MCF 10A (cell line): Measurements from ENCODE around the gene SURF4. TPM values are rescaled to one million over a fixed set of nuclear protein-coding genes. Genes with fewer than 3 reads are reported as not detected.

ENCODE experiments used
- BruUV-seq: library from RNA; stranded (reverse); fragments of 400-500 nt; replicated peaks from 2 replicates; lab custom pipeline; 2021; lab: Mats Ljungman, UMichigan
- CTCF ChIA-PET: fragments of 300-600 bp; sonication (Branson Sonifier 250); formaldehyde crosslinking; extraction: SDS; loops from one replicate; lab custom pipeline; 2021; ENCODE audit warnings: antibody characterized with exemption, inconsistent platforms; lab: Yijun Ruan, JAX
- POLR2A ChIA-PET: fragments of 300-600, 350-650 bp; sonication (Branson Sonifier 250); formaldehyde crosslinking; extraction: SDS; loops from one replicate; lab custom pipeline; 2020; ENCODE audit warnings: antibody characterized with exemption, inconsistent platforms; lab: Yijun Ruan, JAX
- DNase-seq: peaks from one replicate; pipeline ENCODE4 v3.0.0-alpha.2; 2018; ENCODE audit not compliant: unreplicated experiment
- H3K27ac Mint-ChIP-seq: one replicate; pipeline ENCODE4 v1.8.0; 2022; ENCODE audit warnings: mild to moderate bottlenecking, low read depth, mixed read lengths; ENCODE audit not compliant: unreplicated experiment
- H3K27me3 Mint-ChIP-seq: one replicate; pipeline ENCODE4 v1.8.0; 2022; ENCODE audit warnings: mixed read lengths; ENCODE audit not compliant: insufficient read depth, unreplicated experiment
- H3K36me3 Mint-ChIP-seq: one replicate; pipeline ENCODE4 v1.8.0; 2022; ENCODE audit warnings: mild to moderate bottlenecking, moderate library complexity, mixed read lengths; ENCODE audit not compliant: insufficient read depth, unreplicated experiment
- H3K4me1 Mint-ChIP-seq: one replicate; pipeline ENCODE4 v1.8.0; 2022; ENCODE audit warnings: mixed read lengths; ENCODE audit not compliant: insufficient read depth, unreplicated experiment
- H3K4me3 Mint-ChIP-seq: one replicate; pipeline ENCODE4 v1.8.0; 2022; ENCODE audit warnings: mild to moderate bottlenecking, moderate library complexity, mixed read lengths; ENCODE audit not compliant: unreplicated experiment
- H3K9me3 Mint-ChIP-seq: one replicate; pipeline ENCODE4 v1.8.0; 2022; ENCODE audit warnings: mixed read lengths; ENCODE audit not compliant: unreplicated experiment
- CTCF ChIP-seq: fragments of 200-600 bp; IDR thresholded peaks from one replicate; pipeline ENCODE4 v1.8.0; 2022; ENCODE audit warnings: antibody characterized with exemption, mild to moderate bottlenecking; ENCODE audit not compliant: unreplicated experiment
- intact Hi-C: fragments of 100-400 bp; cut with micrococcal nuclease; formaldehyde crosslinking; loops from 2 replicates; pipeline ENCODE4 v1.14.1; 2022
- total RNA-seq: library from RNA; stranded (reverse); gene quantifications from 2 replicates; pipeline ENCODE4 v1.2.3, GENCODE V29; 2022

The SURF4 gene
- total RNA-seq, 1 experiment from 2014 or later: 198 TPM

GRCh38 chr9:133375116-133375723, 640 bp downstream of the SURF4 start:
- Mint-ChIP-seq H3K36me3 (peaks cover 35% of the 10 kb centered on the region), H3K4me1 (peaks cover 36% of the 10 kb centered on the region), H3K27me3 (no peaks in the 10 kb centered on the region), H3K27ac (peak overlapping the region; percentile 95), H3K9me3 (no peaks in the 10 kb centered on the region), H3K4me3 (peak overlapping the region; percentile 92)
- ChIA-PET POLR2A (interaction anchor here (0.6 to 6.4 kb wide), 10 partner anchors 9 to 407 kb away, joined by 3 to 65 read pairs (median 7); partner anchors contain the start of genes MED22, REXO4, RPL7A and SURF1), CTCF (interaction anchor here (0.6 to 0.9 kb wide), 3 partner anchors 16 to 109 kb away, joined by 3 to 5 read pairs (median 3); no protein-coding TSS in a partner anchor)
- intact Hi-C loops: no loop called here
- DNase-seq: peak; percentile 54
- no TSS peak for BruUV-seq
- TF ChIP-seq CTCF: no peak

GRCh38 chr9:133374612-133375115, 1.2 kb downstream of the SURF4 start:
- intact Hi-C loops: no loop called here
- POLR2A ChIA-PET: interaction anchor here (0.7 to 6.4 kb wide), 9 partner anchors 8 to 408 kb away, joined by 3 to 65 read pairs (median 8); partner anchors contain the start of genes MED22, REXO4, RPL7A and SURF1
- no peak for DNase-seq
- CTCF ChIA-PET: interaction anchor here (0.6 to 1.3 kb wide), 5 partner anchors 15 to 113 kb away, joined by 3 to 5 read pairs (median 3); no protein-coding TSS in a partner anchor
- Mint-ChIP-seq H3K27ac (peak overlapping the region; percentile 95), H3K4me3 (peak overlapping the region; percentile 92), H3K36me3 (peaks cover 39% of the 10 kb centered on the region), H3K9me3 (no peaks in the 10 kb centered on the region), H3K4me1 (peaks cover 42% of the 10 kb centered on the region), H3K27me3 (no peaks in the 10 kb centered on the region)
- TF ChIP-seq CTCF: no peak
- BruUV-seq: TSS peak; percentile 55

- TF ChIP-seq CTCF: no peak
- H3K36me3 Mint-ChIP-seq: peaks cover 55% of the 10 kb centered on the region
- POLR2A ChIA-PET: interaction anchor here (0.8 to 6.4 kb wide), 4 partner anchors 10 to 24 kb away, joined by 3 to 65 read pairs (median 16); partner anchors contain the start of genes MED22, RPL7A, SURF1 and SURF2
- no peak overlapping the region for H3K4me3 Mint-ChIP-seq
- no peaks in the 10 kb centered on the region for H3K9me3 Mint-ChIP-seq
- intact Hi-C loops: no loop called here
- H3K4me1 Mint-ChIP-seq: peaks cover 40% of the 10 kb centered on the region
- no TSS peak for BruUV-seq
- H3K27ac Mint-ChIP-seq: no peak overlapping the region
- CTCF ChIA-PET: interaction anchor here (0.6 to 1.1 kb wide), 2 partner anchors 86 to 114 kb away, joined by 3 read pairs; no protein-coding TSS in a partner anchor
- no peaks in the 10 kb centered on the region for H3K27me3 Mint-ChIP-seq
- no peak for DNase-seq
Measured at GRCh38 chr9:133372144-133372543, 3.7 kb downstream of the SURF4 start.

GRCh38 chr9:133371261-133371711, 4.6 kb downstream of the SURF4 start:
- Mint-ChIP-seq H3K9me3 (no peaks in the 10 kb centered on the region), H3K27ac (peak overlapping the region; percentile 49), H3K4me1 (peaks cover 39% of the 10 kb centered on the region), H3K27me3 (no peaks in the 10 kb centered on the region), H3K4me3 (no peak overlapping the region), H3K36me3 (peaks cover 64% of the 10 kb centered on the region)
- no peak for TF ChIP-seq CTCF
- DNase-seq: no peak
- ChIA-PET CTCF (interaction anchor here (1.0 to 1.4 kb wide), 2 partner anchors 12 to 16 kb away, joined by 3 to 4 read pairs; partner anchors contain the start of genes SURF1 and SURF2), POLR2A (interaction anchor here (6.4 kb wide), 1 partner anchor 16 kb away, joined by 65 read pairs; the partner anchor contains the start of genes SURF1 and SURF2)
- no TSS peak for BruUV-seq
- intact Hi-C loops: no loop called here
